Kasumi-1 (cell line): ENCODE measurements around the gene PTPRE.

ENCODE experiments used
- DNase-seq, 2 experiments: peaks; one replicate each; lab custom pipeline; 2025; lab: John Stamatoyannopoulos, UW

PTPRE gene

DNA sequence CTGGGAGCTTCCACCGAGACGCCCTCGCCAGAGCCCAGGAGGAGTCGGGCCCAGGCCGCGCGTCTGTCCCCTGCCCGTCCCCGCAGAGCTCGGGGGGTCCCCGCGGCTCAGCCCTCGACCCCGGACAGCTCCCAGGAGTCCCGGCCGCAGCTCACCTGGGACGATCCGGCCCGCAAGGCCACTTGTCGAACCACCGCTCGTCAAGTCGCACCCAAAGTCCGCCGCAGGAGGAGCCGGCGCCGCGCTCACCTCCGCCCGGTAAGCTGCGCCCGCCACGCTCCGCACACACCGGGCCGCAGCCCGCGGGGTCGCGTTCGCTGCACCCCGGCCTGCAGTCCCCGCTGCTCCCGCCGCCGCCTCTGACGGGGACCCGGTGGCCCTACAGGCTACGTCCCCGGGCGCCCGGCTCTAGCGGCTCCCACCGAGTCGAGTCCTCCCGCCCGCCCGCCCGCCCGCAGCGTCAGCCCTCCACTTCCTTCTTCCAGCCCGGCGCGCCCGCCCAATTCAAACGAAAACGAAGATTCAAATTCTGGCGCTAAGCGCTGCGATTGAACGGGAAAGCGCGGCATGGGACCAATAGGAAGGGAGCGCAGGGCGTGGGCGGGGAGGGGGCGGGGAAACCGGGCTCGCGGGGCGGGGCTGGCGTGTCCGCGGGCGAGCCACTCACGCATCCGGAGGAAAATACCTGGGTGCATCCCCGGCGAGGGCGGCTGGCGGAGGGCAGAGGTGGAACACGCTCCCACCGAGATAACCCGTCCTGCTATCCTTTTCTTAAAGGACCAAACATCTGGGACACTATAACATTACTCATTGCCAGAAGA, 219.3 kb downstream of the PTPRE start, which contains the start of gene MKI67:
MKI67 (minus strand) TSS at position 480 of the 821 bp plus-strand sequence. CDS start 756 bp downstream, outside the sequence.
- peak; percentile 95 to 98 for DNase-seq

DNA sequence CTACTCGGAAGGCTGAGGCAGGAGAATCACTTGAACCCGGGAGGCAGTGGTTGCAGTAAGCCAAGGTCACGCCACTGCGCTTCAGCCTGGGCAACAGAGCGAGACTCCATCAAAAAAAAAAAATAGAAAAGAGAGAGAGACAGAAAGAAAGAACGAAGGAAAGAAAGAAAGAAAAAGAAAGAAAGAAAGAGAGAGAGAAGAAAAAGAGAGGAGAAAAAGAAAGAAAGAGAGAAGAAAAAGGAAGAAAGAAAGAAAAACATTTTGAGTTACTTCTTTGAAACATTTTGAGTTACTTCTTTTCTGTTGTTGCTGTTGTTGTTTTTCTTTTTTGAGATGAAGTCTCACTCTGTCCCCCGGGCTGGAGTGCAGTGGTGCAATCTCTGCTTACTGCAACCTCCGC, 221.7 kb downstream of the PTPRE start:
- DNase-seq = no peak

- no peak for DNase-seq
These were observed 223.1 kb downstream of the PTPRE start for GRCh38 chr10:128130051-128130450.
